ENCODE results near the gene FGF22.

GRCh38 chr19:664913-665443, 25.3 kb downstream of the FGF22 start:
- no peak for TF ChIP-seq CREB1 (IDR thresholded peaks at IDR 0.05; ENCODE audit: low read depth)
- TF ChIP-seq EP300 (IDR thresholded peaks at IDR 0.05; ENCODE audit: borderline replicate concordance), result no peak
- TF ChIP-seq CEBPB (IDR thresholded peaks at IDR 0.05), result no peak
- no peak for TF ChIP-seq TAF1 (IDR thresholded peaks at IDR 0.05; ENCODE audit: low read depth)
- TF ChIP-seq RAD21 (IDR thresholded peaks at IDR 0.05; ENCODE audit: low read depth), result peak; percentile 98
- no peak for TF ChIP-seq EGR1 (IDR thresholded peaks at IDR 0.05)
- TF ChIP-seq FOXM1 (IDR thresholded peaks at IDR 0.05; ENCODE audit: borderline replicate concordance, low read depth), result no peak
